ENCODE measurements around the gene RAB37. TPM values are rescaled to one million over a fixed set of nuclear protein-coding genes. Genes with fewer than 3 reads are reported as not detected.

RAB37 gene
- total RNA-seq, 3 donors from 2014 or later (not counting 1 experiment from before 2014, with no cell fraction given) = 150 to 184 (median 169) TPM

- peak overlapping the region; percentile 31 for H3K27ac ChIP-seq (ENCODE audit: low read length)
- peaks cover 60 to 77% of the 10 kb centered on the region in 2 donors for H3K4me1 Mint-ChIP-seq
- peak overlapping the region; percentile 85 to 92 for H3K27ac Mint-ChIP-seq
- no peaks in the 10 kb centered on the region for H3K27me3 ChIP-seq (ENCODE audit: control insufficient read depth, insufficient read depth, low read length)
- intact Hi-C loops (cut with micrococcal nuclease) = no loop called here
- peaks cover 38% of the 10 kb centered on the region for H3K36me3 ChIP-seq (ENCODE audit: control insufficient read depth, insufficient read depth, low read length)
- no peaks in the 10 kb centered on the region for H3K9me3 Mint-ChIP-seq
- peak overlapping the region; percentile 59 for H3K4me3 Mint-ChIP-seq
- H3K36me3 Mint-ChIP-seq = no peaks in the 10 kb centered on the region
- no peaks in the 10 kb centered on the region for H3K9me3 ChIP-seq (ENCODE audit: control insufficient read depth, insufficient read depth, low read length)
- no peak for TF ChIP-seq CTCF (IDR thresholded peaks at IDR 0.05)
- WGBS (ENCODE audit: insufficient coverage) = 63% methylated on average over 7 of the region's 7 CpGs
- ATAC-seq = no peak
- no peak for DNase-seq
- H3K27me3 Mint-ChIP-seq (ENCODE audit: low read depth in 2 of 2) = no peaks in the 10 kb centered on the region
- H3K4me1 ChIP-seq (ENCODE audit: control insufficient read depth, insufficient read depth, low read length) = peaks cover 85% of the 10 kb centered on the region
- H3K4me3 ChIP-seq (ENCODE audit: low read length) = no peak overlapping the region
Observed at GRCh38 chr17:74760404-74761105, 23.5 kb downstream of the RAB37 start.

GRCh38 chr17:74761419-74761818 lies 24.4 kb downstream of the RAB37 start:
- H3K36me3 ChIP-seq (ENCODE audit: control insufficient read depth, insufficient read depth, low read length) = peaks cover 45% of the 10 kb centered on the region
- peaks cover 76% of the 10 kb centered on the region for H3K4me1 ChIP-seq (ENCODE audit: control insufficient read depth, insufficient read depth, low read length)
- Mint-ChIP-seq H3K9me3 (no peaks in the 10 kb centered on the region), H3K36me3 (no peaks in the 10 kb centered on the region), H3K27ac (peak overlapping the region; percentile 85 to 92), H3K27me3 (ENCODE audit: low read depth in 2 of 2) (no peaks in the 10 kb centered on the region), H3K4me3 (peak overlapping the region; percentile 49), H3K4me1 (peaks cover 56 to 75% of the 10 kb centered on the region in 2 donors)
- DNase-seq (no peak), ATAC-seq (no peak)
- intact Hi-C loops (cut with micrococcal nuclease) = no loop called here
- no peak for TF ChIP-seq CTCF (IDR thresholded peaks at IDR 0.05)
- H3K4me3 ChIP-seq (ENCODE audit: low read length) = no peak overlapping the region
- no peaks in the 10 kb centered on the region for H3K9me3 ChIP-seq (ENCODE audit: control insufficient read depth, insufficient read depth, low read length)
- H3K27ac ChIP-seq (ENCODE audit: low read length) = peak overlapping the region; percentile 17
- WGBS (ENCODE audit: insufficient coverage) = 60% methylated on average over 4 of the region's 5 CpGs
- no peaks in the 10 kb centered on the region for H3K27me3 ChIP-seq (ENCODE audit: control insufficient read depth, insufficient read depth, low read length)

- peaks cover 74% of the 10 kb centered on the region for H3K4me1 ChIP-seq (ENCODE audit: control insufficient read depth, insufficient read depth, low read length)
- peak overlapping the region; percentile 49 for H3K4me3 Mint-ChIP-seq
- peak overlapping the region; percentile 85 to 92 for H3K27ac Mint-ChIP-seq
- no peaks in the 10 kb centered on the region for H3K36me3 Mint-ChIP-seq
- no peak for ATAC-seq
- peaks cover 48% of the 10 kb centered on the region for H3K36me3 ChIP-seq (ENCODE audit: control insufficient read depth, insufficient read depth, low read length)
- intact Hi-C loops (cut with micrococcal nuclease) = no loop called here
- H3K4me3 ChIP-seq (ENCODE audit: low read length) = no peak overlapping the region
- no peaks in the 10 kb centered on the region for H3K9me3 ChIP-seq (ENCODE audit: control insufficient read depth, insufficient read depth, low read length)
- H3K27me3 Mint-ChIP-seq (ENCODE audit: low read depth in 2 of 2) = no peaks in the 10 kb centered on the region
- H3K9me3 Mint-ChIP-seq = no peaks in the 10 kb centered on the region
- H3K27ac ChIP-seq (ENCODE audit: low read length) = no peak overlapping the region
- WGBS (ENCODE audit: insufficient coverage) = 93% methylated on average over 10 of the region's 11 CpGs
- no peaks in the 10 kb centered on the region for H3K27me3 ChIP-seq (ENCODE audit: control insufficient read depth, insufficient read depth, low read length)
- no peak for TF ChIP-seq CTCF (IDR thresholded peaks at IDR 0.05)
- DNase-seq = no peak
- peaks cover 51 to 73% of the 10 kb centered on the region in 2 donors for H3K4me1 Mint-ChIP-seq
Observed at GRCh38 chr17:74761931-74762330, 24.9 kb downstream of the RAB37 start.

All from natural killer cell (primary cell).